AG04450 (cell line): ENCODE results near the gene UPP1. TPM values are rescaled to one million over a fixed set of nuclear protein-coding genes. Genes with fewer than 3 reads are reported as not detected.

Experiments
- CTCF ChIA-PET: fragments of 300-600, 350-600 bp; formaldehyde crosslinking; extraction: SDS; loops from one replicate; lab custom pipeline; 2022; ENCODE audit warnings: antibody characterized with exemption, inconsistent platforms; lab: Charles Lee
- POLR2A ChIA-PET: fragments of 350-600 bp; formaldehyde crosslinking; extraction: SDS; loops from one replicate; lab custom pipeline; 2021; ENCODE audit warnings: antibody characterized with exemption, inconsistent platforms; lab: Yijun Ruan, JAX
- DNase-seq: peaks from one replicate; pipeline ENCODE4 v3.0.0-alpha.2; 2011; ENCODE audit warnings: low read depth, low spot score
- H3K27ac ChIP-seq: one replicate; pipeline ENCODE4 v1.5.1; 2012; ENCODE audit warnings: low read depth, low read length, control low read depth
- H3K27me3 ChIP-seq: one replicate; pipeline ENCODE4 v1.6.0; 2012; ENCODE audit warnings: low read length; ENCODE audit not compliant: control insufficient read depth, insufficient read depth
- H3K4me3 ChIP-seq: 2 replicates; pipeline ENCODE4 v1.5.1; 2011; ENCODE audit warnings: mild to moderate bottlenecking, low read depth, low read length, control low read depth
- H3K9me3 ChIP-seq: 2 replicates; pipeline ENCODE4 v1.5.1; 2012; ENCODE audit warnings: low read length; ENCODE audit not compliant: control insufficient read depth, insufficient read depth
- polyA plus RNA-seq: library from polyadenylated mRNA; depleted of rRNA; stranded (reverse); fragments of >200 nt; gene quantifications from 2 replicates; pipeline ENCODE4 v1.2.3, GENCODE V29; 2011
- TF ChIP-seq, protein P1 (sequence below): IDR thresholded peaks from 2 replicates; pipeline ENCODE4 v1.5.1; 2011; ENCODE audit warnings: low read depth, low read length, control low read depth, inconsistent platforms

Gene UPP1
- polyA plus RNA-seq, 1 experiment = 7.9 TPM

DNA sequence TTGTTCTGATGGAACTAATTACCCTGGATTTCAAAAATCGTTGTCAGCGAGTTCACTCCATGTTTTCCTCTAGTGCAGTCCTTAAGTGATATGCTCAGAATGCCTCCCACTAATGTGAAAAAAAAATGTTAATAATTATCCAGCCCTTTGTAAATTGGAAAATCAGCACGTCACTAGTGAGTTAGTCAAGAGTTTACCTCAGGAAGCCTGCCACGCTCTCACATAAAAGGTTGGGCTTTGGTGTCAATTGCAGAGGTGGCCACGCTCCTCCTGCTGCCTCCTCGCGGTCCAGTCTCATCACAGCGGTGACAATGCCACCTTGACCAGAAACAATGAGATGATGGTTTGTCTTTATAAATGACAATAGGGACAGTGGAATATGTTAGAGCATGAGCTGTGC lies 22.5 kb downstream of the UPP1 start:
- TF ChIP-seq, protein P1, sequence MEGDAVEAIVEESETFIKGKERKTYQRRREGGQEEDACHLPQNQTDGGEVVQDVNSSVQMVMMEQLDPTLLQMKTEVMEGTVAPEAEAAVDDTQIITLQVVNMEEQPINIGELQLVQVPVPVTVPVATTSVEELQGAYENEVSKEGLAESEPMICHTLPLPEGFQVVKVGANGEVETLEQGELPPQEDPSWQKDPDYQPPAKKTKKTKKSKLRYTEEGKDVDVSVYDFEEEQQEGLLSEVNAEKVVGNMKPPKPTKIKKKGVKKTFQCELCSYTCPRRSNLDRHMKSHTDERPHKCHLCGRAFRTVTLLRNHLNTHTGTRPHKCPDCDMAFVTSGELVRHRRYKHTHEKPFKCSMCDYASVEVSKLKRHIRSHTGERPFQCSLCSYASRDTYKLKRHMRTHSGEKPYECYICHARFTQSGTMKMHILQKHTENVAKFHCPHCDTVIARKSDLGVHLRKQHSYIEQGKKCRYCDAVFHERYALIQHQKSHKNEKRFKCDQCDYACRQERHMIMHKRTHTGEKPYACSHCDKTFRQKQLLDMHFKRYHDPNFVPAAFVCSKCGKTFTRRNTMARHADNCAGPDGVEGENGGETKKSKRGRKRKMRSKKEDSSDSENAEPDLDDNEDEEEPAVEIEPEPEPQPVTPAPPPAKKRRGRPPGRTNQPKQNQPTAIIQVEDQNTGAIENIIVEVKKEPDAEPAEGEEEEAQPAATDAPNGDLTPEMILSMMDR = no peak
- Histone ChIP-seq H3K4me3 (no peak overlapping the region), H3K9me3 (no peaks in the 10 kb centered on the region; the same call in 1 of the 2 replicates), H3K27me3 (no peaks in the 10 kb centered on the region), H3K27ac (no peak overlapping the region)
- DNase-seq = no peak
- ChIA-PET CTCF (interaction anchor here (2.1 to 7.4 kb wide), 5 partner anchors 9 to 167 kb away, joined by 6 to 160 read pairs (median 35); no protein-coding TSS in a partner anchor), POLR2A (no interaction called here)

DNA sequence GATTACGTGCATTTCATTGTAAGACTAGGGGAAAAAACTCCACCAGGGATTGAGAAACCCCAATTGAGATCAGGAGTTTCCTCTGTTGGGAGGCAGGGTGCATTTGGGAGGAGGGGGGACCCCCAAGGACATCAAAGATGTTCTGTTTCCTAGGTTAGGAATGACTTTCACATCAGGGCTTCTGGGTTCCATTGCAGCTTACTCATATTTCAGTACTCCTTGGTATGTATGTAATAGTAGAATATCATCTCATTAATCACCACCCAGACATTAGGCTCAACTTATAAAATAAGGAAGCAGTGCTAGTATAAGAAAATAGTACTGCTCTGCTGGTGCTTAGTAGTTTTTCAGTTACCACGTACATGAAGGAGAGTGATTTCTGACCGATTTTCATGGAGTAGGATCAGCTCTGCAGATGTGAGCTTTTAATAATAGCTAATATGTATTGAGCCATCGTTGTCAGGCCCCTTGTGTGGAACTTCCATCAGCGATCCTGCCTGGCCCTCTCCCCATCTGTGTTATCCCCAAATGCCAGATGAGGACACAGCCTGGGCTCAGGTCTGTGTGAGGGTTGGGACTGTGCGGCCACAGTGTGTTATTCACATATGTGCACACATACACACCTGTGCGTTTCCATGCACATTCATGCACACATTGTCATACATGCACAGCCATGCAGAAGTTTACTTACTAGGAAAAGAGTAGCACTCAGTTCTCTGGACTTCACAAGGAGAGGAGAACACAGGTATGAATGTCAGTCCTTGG lies 23.5 kb downstream of the UPP1 start:
- H3K27ac ChIP-seq = no peak overlapping the region
- H3K9me3 ChIP-seq = no peaks in the 10 kb centered on the region; the same call in 1 of the 2 replicates
- no peaks in the 10 kb centered on the region for H3K27me3 ChIP-seq
- ChIA-PET CTCF (interaction anchor here (7.4 kb wide), 1 partner anchor 122 kb away, joined by 160 read pairs; no protein-coding TSS in a partner anchor), POLR2A (no interaction called here)
- no peak for DNase-seq
- no peak overlapping the region for H3K4me3 ChIP-seq
- TF ChIP-seq, protein P1 = no peak

DNA sequence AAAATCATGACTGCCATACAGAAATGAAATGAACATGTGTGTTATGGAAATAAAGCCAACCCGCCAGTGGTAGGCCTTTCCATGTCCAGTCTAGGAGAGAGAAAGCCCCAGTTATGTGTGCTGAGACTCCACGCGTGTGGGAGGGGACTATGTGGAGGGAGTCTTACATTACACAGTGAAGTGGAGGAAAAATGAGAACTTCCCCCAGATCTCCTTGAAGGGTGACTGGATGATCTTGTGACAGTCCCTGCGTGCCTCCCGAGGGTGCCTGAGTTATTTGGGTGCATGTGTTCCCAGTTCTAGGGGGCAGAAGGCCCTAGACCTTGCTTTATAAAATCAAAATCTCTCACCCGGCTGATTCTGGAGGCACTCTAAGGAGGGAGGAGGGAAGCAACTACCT lies 24.2 kb downstream of the UPP1 start:
- H3K9me3 ChIP-seq = no peaks in the 10 kb centered on the region; the same call in 1 of the 2 replicates
- TF ChIP-seq, protein P1 = no peak
- POLR2A ChIA-PET = no interaction called here
- H3K4me3 ChIP-seq = no peak overlapping the region
- H3K27me3 ChIP-seq = no peaks in the 10 kb centered on the region
- H3K27ac ChIP-seq = no peak overlapping the region
- DNase-seq = no peak
- CTCF ChIA-PET = interaction anchor here (0.6 to 7.4 kb wide), 2 partner anchors 9 to 122 kb away, joined by 3 to 160 read pairs; no protein-coding TSS in a partner anchor

DNA sequence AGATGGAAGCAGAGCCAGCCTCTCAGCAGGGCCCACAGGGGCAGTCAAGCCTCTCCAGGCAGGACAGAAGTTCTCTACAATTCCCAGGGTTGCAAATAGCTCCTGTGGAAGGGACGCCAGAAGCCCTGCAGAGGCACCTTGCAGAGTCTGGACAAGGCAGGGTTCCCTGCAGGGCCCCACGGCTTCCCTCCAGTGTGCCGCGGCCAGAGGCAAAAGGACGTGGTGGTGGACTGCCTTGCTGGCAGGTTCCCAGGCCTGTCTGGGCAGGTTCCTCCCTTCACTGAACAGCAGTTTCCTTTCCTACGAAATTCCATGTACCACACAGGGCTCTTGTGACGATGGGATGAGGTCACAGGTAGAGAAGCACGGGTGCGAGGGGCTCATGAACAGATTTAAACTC lies 25.1 kb downstream of the UPP1 start:
- ChIA-PET CTCF (interaction anchor here (0.6 to 7.4 kb wide), 4 partner anchors 10 to 170 kb away, joined by 3 to 160 read pairs (median 6); no protein-coding TSS in a partner anchor), POLR2A (no interaction called here)
- H3K4me3 ChIP-seq = no peak overlapping the region
- no peaks in the 10 kb centered on the region for H3K27me3 ChIP-seq
- DNase-seq = no peak
- H3K9me3 ChIP-seq = no peaks in the 10 kb centered on the region; the same call in 1 of the 2 replicates
- TF ChIP-seq, protein P1 = no peak
- H3K27ac ChIP-seq = no peak overlapping the region

DNA sequence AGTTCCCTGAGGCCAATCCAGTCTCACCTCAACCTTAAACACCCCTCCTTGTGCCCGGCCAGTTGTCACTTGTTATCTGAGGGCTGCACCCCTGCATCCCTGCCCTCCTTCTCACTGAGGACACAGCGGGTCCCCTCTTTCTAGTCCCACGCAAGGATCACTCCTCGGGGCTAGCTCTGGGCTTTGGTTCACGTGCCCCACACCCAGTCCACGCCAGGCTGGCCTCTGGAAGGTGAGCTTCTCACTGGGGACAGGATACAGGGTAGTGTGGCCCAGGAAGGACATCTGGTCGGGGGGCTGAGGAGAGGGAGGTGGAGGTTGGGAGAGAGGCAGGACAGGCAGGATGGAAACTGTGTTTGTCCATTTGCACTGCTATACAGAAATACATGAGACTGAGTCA lies 25.5 kb downstream of the UPP1 start:
- ChIA-PET CTCF (interaction anchor here (0.9 to 1.2 kb wide), 2 partner anchors 40 to 170 kb away, joined by 5 to 6 read pairs; no protein-coding TSS in a partner anchor), POLR2A (no interaction called here)
- no peak overlapping the region for H3K27ac ChIP-seq

More for the DNA sequence above, 25.5 kb downstream of the UPP1 start:
- DNase-seq = no peak
- Histone ChIP-seq H3K9me3 (no peaks in the 10 kb centered on the region; the same call in 1 of the 2 replicates), H3K27me3 (no peaks in the 10 kb centered on the region), H3K4me3 (no peak overlapping the region)
- TF ChIP-seq, protein P1 = no peak
